ENCODE data around the gene PHLPP2.

Gene PHLPP2, protein sequence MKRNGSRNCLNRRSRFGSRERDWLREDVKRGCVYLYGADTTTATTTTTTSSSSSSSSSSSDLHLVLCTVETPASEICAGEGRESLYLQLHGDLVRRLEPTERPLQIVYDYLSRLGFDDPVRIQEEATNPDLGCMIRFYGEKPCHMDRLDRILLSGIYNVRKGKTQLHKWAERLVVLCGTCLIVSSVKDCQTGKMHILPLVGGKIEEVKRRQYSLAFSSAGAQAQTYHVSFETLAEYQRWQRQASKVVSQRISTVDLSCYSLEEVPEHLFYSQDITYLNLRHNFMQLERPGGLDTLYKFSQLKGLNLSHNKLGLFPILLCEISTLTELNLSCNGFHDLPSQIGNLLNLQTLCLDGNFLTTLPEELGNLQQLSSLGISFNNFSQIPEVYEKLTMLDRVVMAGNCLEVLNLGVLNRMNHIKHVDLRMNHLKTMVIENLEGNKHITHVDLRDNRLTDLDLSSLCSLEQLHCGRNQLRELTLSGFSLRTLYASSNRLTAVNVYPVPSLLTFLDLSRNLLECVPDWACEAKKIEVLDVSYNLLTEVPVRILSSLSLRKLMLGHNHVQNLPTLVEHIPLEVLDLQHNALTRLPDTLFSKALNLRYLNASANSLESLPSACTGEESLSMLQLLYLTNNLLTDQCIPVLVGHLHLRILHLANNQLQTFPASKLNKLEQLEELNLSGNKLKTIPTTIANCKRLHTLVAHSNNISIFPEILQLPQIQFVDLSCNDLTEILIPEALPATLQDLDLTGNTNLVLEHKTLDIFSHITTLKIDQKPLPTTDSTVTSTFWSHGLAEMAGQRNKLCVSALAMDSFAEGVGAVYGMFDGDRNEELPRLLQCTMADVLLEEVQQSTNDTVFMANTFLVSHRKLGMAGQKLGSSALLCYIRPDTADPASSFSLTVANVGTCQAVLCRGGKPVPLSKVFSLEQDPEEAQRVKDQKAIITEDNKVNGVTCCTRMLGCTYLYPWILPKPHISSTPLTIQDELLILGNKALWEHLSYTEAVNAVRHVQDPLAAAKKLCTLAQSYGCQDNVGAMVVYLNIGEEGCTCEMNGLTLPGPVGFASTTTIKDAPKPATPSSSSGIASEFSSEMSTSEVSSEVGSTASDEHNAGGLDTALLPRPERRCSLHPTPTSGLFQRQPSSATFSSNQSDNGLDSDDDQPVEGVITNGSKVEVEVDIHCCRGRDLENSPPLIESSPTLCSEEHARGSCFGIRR (N-terminal part only)

DNA sequence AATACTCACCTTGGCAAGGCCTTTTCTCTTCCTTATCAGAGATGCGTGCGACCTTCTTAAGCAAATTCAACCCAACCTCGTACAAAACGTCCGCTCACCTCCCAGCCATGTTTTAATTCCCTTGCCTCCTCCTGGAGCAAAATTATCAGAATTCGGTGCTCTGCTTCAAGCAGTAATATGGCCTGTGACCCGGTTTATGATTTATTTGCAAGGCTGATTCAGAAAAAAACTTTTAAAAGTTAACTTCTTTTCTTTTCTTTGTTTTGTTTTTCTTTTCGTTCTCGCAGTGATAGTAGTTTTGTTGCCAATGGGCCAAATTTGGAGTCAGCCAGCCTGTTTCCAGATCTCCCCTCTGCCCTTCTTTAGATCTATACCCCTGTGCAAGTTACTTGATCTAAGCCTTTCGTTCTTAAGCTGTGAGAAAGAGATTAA lies at the start of gene PHLPP2:
PHLPP2 (minus strand) TSS at position 382 of the 432 bp plus-strand sequence. CDS start 9,906 bp downstream, outside the sequence.
- no peak for DNase-seq

DNA sequence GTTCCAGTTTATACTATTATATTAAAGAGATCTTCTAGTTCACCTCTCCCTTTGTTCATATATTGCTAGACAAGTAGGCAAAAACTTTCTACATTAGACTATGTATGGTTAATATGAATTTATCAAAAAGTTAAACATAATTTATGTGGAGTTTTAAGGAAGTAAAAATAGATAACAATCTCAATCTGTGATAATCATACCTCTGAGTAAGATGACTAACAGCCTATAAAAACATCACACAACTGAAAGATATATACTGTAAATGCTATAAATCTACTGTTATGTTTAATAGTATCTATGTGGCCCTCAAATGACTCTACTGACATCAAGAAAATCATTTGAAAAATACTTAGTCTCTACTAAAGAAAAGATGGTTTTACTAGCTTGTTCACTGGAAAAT lies 47.1 kb upstream of the PHLPP2 start:
- DNase-seq = peak; percentile 15

DNA sequence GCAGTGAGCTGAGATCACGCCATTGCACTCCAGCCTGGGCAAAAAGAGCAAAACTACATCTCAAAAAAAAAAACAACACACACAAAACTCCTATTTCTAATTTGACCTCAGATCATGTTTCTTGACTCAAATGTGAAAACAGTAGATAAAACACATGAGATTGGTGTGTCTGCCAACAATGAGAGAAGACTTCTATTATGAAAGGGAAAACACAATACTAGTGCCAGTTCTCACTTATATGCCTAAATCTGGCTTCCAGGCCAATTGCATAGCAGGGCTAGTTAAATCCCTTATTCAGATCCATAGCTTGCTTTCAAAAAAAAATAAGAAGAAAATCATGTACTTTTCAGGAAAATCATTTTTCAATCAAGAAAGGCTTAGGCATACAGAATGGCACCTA lies 44.7 kb upstream of the PHLPP2 start:
- peak; percentile 23 for DNase-seq

DNA sequence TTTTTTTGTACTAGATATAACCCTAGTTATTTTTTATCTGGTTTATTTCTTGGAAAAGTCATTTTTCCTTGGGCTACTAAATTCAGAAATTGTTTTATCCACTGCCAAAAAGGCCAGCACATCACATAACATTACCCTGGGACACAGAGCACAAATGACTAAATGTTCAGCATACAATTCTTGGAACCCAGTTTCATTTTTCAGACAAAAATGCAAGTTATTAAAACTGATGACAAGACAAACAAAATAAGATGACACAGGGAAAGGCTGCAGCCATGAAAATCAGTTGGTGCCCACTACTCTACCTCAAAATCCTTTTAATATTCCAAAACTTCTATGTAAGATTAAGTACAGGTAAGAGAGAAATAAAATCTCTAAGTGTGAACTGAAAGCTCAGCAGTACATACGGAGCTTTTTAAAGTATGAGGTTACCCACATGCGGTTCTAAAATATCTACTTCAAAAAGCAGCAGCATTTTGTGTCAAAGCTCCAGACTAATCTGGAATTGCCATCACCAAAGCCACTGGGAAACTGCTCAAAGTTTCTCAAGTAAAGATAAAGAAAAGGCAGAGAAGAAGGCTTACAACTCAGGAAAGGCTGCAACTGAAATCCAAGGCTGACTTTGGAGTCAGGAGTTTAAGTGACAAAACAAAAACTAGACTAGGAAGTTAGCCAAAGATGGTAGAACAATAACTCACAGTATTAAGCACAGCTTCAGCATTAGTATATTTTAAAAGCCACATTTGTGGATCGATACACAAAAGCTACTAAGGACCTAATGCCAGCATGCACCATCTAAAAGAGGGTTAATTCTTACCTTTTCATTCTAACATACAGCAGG lies 42.8 kb upstream of the PHLPP2 start:
- DNase-seq = no peak

DNA sequence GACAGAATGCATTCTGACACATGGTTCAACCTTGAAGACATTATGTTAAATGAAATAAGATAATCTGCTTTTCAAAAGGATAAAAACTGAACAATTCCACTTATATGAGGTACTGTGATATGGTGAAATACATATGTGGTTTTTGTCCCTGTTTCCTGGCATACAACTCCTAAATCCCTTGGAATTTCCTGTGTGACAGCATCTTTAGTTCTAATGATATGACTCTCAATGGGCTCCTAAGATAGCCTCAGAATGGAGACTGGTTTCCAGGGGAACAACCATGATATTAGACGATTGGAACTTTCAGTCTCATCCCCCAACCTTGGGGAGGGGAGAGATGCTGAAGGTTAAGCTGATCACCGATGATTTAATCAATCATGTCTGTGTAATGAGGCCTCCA lies 37.7 kb upstream of the PHLPP2 start:
- DNase-seq = no peak

DNA sequence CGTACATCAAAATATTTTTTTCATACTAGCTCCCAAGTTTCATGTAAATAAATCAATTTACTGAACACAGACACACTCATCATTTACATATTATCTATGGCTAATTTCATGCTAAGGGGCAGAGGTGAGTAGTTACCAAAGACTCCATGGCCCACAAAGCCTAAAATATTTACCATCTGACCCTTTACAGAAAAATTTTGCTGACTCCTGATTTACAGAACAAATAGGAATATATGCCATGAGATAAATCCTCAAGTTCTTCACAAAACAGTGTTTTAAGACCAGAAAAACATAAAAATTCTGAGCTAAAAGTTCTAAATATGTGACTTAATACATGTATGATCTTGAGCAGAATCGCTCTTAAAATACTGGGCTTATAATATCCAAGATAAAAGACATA lies 36.6 kb upstream of the PHLPP2 start:
- no peak for DNase-seq

DNA sequence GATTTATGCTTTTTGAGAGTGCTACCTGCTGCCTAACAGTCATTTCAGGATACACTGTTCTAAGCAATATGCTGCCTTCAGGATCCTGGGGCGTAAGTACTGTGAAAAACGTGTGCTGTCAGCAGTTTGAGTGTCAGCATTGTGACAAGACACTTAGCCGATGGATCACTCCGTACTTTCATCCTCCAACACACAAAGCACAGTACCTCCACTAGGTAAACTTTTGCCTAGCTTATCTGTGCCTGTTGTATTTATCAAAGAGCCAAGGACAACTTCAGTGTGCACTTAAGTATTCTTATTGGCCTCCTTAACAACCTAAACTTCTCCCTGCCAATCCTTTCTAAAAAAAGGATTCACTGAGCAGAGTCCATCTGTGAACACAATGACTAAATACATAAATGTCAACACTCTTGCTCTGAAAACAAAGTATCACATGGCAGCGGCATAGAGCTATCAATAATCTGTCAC lies 33.8 kb upstream of the PHLPP2 start:
- no peak for DNase-seq

DNA sequence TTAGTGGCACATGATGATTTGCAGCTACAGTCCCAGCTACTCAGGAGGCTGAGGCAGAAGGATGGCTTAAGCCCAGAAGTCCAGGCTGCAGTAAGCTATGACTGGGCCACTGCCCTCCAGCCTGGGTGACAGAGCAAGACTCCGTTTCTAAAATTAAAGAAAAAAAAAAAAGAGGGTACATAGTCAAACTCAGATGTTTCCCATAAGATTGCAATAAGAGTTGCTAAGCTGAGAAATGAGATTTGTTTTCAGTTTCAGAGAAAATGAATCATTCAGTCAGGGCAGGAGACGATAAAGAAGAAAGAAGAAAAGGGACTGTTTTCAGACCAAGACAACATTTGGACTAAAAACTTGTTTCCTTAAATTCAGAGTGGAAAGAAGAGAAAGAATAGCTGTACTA lies 30.2 kb upstream of the PHLPP2 start:
- DNase-seq = no peak

DNA sequence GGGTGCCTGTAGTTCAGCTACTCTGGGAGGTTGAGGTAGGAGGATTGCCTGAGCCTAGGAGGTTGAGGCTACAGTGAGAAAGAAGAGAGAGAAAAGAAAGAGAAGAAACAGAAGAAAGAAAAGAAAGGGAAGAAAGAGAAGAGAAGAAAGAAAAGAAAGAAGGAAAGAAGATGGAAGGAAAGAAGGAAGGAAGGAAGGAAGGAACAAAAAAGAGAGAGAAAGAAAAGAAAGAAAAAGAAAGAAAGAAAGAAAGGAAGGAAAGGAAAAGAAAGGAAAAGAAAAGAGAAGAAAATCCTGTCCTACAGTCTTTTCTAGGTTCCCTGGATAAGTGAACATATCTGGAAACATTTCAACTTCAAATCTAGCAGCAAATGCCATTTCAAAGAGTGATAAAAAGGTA lies 29.6 kb upstream of the PHLPP2 start:
- no peak for DNase-seq

DNA sequence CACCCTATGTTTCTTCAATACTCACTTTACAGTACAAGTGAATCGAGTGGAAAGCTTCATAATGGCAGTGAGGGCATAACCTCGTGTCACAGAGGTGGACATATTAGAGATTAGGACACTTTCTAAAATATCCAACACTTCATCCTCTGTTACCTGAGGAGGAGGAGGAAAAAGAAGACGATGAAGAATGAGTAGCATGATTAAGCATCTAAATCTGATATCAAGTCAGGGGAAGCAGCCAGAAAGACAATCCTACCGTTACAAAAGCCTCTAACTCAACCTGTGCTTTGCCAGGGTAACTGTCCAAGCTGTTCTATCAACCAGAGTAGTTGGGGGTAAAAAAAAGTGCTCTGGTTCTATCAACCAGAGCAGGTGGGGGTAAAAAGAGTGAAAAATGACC lies 23.7 kb upstream of the PHLPP2 start:
- DNase-seq = no peak

DNA sequence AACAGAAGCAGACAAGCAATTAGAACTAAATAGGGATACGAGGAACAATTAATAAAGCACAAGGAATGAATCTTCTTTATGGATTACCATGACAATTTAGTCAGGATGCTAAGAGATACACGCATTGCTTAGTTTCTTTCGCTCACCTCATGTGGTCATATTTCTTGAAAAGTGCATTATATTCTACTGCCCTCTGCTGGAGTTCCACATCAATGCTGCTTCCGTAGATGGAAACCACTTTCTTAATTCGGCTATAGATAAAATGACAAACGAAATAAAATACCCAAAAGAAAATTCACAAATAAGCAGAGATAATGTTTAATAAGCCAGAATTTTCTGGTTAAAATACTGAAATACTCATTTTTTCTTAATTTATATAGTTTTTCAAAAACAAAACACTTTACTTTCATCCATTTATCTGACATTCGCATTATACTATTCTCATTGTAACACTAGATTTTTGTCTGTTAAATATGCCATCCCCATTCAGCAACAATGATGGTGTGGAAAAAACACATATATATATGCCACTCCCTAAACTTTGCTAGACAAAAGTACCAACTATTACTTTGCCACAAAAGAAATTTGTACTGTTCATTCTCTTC lies 22.0 kb upstream of the PHLPP2 start:
- peak; percentile 83 for DNase-seq

DNA sequence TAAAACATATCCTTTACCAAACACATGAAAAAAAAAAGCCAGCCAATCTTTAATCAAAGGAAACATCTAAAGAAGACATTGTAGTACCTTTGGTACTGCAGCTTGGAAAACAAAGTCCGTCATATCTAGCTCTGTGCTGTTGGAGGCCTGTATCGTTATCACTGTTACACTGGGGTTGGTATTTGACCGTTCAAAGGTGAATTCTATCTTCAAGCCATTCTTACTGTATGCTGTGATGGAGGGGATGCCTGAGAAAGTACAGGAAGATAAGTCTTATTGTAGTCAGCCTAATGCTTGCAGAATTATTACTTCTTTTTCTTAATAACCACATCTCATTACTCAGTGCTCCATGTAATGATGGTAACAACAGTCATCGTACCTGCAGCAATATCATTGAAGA lies 14.4 kb upstream of the PHLPP2 start:
- no peak for DNase-seq

DNA sequence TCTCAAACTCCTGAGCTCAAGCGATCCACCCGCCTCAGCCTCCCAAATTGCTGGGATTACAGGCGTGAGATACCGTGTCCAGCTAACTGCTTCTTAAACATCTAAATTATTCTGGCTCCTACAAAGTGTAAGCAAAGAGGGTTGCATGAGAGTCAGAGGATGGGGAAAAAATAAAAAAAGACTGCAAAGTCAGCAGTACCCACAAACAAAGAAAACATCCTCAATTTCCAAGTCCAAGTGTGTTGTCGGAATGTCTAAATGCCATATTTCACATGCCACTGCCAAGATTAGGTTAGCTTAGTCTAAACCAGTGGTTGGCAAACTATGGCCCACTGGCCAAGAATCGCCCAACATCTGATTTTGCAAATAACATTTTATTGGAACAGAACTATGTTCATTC lies 13.0 kb upstream of the PHLPP2 start:
- no peak for DNase-seq

DNA sequence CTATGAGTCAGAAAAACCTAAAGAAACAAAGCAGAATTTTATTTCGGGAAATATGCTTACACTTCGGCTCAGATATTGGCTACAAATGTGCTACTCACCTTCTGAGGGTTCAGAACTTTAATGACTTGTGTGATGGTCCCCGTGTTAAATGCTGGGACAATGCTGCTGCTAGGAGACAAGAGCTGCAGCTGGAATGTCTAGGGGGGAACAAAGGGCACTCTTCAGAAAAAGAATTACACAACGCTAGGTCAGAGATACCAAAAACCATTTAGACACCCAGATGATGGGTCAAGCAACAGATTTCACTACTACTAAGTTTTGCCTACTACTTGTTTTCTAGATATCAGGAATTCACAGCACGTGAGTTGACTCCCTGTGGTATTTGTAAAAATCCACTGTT lies 10.0 kb upstream of the PHLPP2 start:
- no peak for DNase-seq

DNA sequence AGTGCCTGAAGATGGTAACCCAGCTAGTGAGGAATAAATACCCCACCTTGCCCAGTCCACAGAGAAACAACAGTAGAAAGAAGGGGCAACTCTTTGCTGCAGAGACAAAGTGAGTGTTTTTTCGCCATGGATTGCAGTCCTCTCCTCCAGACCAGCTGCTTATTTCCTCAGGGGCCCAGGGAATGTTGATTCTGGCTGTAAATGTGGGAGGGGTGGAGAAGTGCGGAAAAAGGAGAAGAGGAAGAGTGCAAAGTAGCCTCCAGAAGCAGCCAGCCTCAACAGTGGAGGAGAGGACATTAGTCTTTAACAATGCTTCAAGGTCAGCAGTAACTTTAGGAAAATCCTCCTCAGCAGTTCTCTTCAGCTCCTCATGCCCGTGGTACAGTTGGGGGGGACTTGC lies 8.1 kb upstream of the PHLPP2 start:
- DNase-seq = no peak

DNA sequence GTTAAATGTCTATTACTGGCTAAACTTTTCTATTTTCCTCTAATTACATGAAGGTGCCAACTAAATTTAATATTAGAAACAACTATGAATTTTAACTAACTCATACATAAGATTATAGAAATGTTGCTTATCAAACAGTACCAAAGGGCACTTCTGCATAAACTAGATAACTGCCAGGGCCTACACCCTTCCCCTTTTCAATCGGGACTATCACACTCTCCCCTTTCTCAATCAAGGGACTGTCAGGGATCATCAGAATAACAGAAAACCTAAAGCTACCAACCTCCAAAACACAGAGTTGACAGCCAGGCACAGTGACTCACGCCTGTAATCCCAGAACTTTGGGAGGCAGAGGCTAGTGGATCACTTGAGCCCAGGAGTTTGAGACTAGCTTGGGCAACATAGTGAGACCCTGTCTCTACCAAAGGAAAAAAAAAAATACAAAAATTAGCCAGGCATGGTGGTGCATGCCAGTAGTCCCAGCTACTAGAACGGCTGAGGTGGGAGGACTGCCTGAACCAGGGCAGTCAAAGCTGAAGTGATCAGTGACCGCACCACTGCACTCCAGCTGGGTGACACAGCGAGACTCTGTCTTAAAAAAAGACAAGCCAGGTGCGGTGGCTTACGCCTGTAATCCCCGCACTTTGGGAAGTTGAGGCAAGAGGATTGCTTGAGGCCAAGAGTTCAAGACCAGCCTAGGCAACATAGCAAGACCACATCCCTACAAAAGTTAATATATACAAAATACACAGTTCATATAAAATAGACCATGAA lies 3.2 kb upstream of the PHLPP2 start:
- DNase-seq = peak; percentile 93

DNA sequence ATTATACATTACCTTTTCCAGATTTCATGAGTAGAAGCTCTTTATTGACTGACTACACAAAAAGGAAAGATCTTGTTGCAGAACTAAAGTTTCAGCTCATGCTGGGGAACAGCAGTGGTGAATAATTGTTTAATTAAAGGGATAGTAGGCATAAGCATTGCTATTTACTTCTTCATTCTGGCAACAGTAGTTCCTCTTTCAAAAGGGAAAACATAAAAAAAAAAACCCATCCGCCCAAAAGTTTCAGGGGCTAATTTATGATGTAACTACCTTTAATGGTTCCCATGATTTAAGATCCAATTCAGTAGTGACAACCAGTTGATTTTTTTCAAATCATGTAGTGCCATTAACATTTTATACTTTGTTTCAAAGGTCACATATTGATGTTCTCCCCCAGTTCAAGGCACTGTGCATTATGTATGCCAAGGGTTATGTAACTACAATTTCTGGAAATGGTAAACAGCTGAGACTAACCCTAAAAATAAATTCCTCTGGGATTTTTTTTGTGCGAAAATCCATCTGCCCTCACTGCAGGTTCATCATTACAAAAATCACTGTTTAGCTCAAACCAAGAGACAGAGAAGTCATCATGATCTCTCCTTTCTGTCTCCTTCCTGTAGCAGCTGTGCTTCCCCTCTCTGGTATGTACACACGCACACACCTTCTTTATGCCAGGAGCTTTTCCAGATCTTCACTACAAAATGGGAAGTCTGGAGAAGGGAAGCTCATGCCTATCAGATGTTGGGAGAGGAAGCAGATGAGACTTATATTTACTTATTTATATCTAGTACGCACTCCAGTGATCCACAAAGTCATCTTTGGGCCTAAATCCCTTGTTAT lies 2.2 kb upstream of the PHLPP2 start:
- peak; percentile 34 for DNase-seq

DNA sequence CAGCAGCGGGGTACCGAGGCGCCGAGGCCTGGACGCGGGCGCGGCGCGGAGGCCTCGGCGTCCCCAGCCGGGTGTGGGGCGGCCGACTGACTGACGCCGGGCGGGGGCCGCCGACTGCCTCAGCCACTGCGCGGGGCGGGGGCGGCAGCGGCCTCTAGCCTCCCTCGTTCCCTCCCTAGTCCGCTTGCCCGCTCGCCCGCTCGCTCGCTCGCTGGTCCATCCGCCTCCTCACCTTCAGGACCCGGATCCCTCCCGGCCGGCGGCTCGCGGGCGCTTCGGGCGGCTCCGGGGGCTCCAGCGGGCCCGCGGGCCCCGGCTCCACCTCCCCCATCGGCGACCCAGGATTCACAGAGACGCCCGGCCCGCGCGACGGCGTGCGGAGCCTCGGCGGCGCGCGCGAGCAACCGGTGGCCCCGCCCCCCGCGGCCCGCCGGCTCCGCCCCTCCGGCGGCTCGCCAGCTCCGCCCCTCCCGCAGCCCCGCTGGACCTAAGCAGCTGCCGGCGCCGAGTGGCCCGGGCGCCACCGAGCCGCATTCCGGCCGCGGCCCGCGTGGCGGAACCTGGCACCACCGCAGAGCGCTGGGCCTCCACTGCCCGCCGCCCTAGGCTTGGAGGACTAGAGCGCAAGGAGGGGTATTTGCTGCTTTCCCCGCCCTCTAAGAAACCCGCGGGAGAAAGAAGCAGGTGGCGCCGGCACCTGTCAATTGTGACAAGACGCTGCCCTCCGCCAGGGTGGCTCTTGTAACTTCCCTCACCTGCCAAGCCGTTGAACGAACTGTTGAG lies 773 bp downstream of the PHLPP2 start:
- peak; percentile 80 for DNase-seq
